Loucy (cell line): ENCODE measurements around the gene DAGLA.

ENCODE experiments used
- H2AFZ ChIP-seq: fragments of 200-600 bp; sonication (generic); 2 replicates; pipeline ENCODE4 v1.6.0; 2016; ENCODE audit warnings: antibody characterized with exemption, mild to moderate bottlenecking, low read length, moderate library complexity
- H3F3A ChIP-seq: fragments of 200-600 bp; 2 replicates; pipeline ENCODE4 v1.6.0; 2016; ENCODE audit warnings: antibody characterized with exemption, low read depth, mild to moderate bottlenecking
- H3K27me3 ChIP-seq: fragments of 200-600 bp; sonication (generic); 2 replicates; pipeline ENCODE4 v1.6.1; 2014; ENCODE audit warnings: low read length, mild to moderate bottlenecking; ENCODE audit not compliant: insufficient read depth, poor library complexity, severe bottlenecking
- H3K36me3 ChIP-seq: fragments of 200-600 bp; sonication (generic); 2 replicates; pipeline ENCODE4 v1.6.1; 2016; ENCODE audit warnings: low read length; ENCODE audit not compliant: insufficient read depth
- H3K4me1 ChIP-seq: fragments of 200-600 bp; sonication (generic); 2 replicates; pipeline ENCODE4 v1.5.1; 2014; ENCODE audit warnings: low read length, mild to moderate bottlenecking; ENCODE audit not compliant: insufficient read depth, poor library complexity, severe bottlenecking
- H3K4me2 ChIP-seq: fragments of 200-600 bp; sonication (generic); 2 replicates; pipeline ENCODE4 v1.6.0; 2014; ENCODE audit warnings: antibody characterized with exemption, low read length, low read depth, mild to moderate bottlenecking; ENCODE audit not compliant: poor library complexity, severe bottlenecking
- H3K4me3 ChIP-seq: fragments of 200-600 bp; sonication (generic); 2 replicates; pipeline ENCODE4 v1.5.1; 2014; ENCODE audit warnings: low read length, mild to moderate bottlenecking, mixed read lengths; ENCODE audit not compliant: poor library complexity, severe bottlenecking
- H3K79me2 ChIP-seq: fragments of 200-600 bp; sonication (generic); 2 replicates; pipeline ENCODE4 v1.6.1; 2014; ENCODE audit warnings: low read length; ENCODE audit not compliant: insufficient read depth
- H3K9ac ChIP-seq: fragments of 200-600 bp; sonication (generic); 2 replicates; pipeline ENCODE4 v1.6.0; 2014; ENCODE audit warnings: mild to moderate bottlenecking, low read depth, low read length, moderate library complexity; ENCODE audit not compliant: poor library complexity, severe bottlenecking
- H3K9me2 ChIP-seq: fragments of 200-600 bp; sonication (generic); replicated peaks from 2 replicates; pipeline ENCODE4 v1.6.1; 2016; ENCODE audit warnings: low read depth, low read length, mixed read lengths
- H3K9me3 ChIP-seq: fragments of 200-600 bp; sonication (generic); 2 replicates; pipeline ENCODE4 v1.6.1; 2014; ENCODE audit warnings: mild to moderate bottlenecking, antibody characterized with exemption, low read length, low read depth; ENCODE audit not compliant: insufficient read depth
- H4K20me1 ChIP-seq: fragments of 200-600 bp; sonication (generic); 2 replicates; pipeline ENCODE4 v1.6.0; 2014; ENCODE audit warnings: antibody characterized with exemption, low read length, mild to moderate bottlenecking; ENCODE audit not compliant: insufficient read depth, poor library complexity, severe bottlenecking
- CTCF ChIP-seq: fragments of 200-600 bp; sonication (generic); conservative IDR thresholded peaks from 2 replicates; pipeline ENCODE4 v1.5.1; 2014; ENCODE audit warnings: mild to moderate bottlenecking, antibody characterized with exemption, low read length
- EZH2phosphoT487 ChIP-seq: fragments of 200-600 bp; IDR thresholded peaks from 2 replicates; pipeline ENCODE4 v1.6.1; 2018; ENCODE audit warnings: antibody characterized with exemption, mild to moderate bottlenecking, moderate library complexity, borderline replicate concordance

DAGLA gene

GRCh38 chr11:61710019-61710418, 29.8 kb downstream of the DAGLA start:
- no peak overlapping the region for H3K9ac ChIP-seq
- TF ChIP-seq EZH2phosphoT487 (no peak), CTCF (no peak)

GRCh38 chr11:61711037-61711436, 30.8 kb downstream of the DAGLA start:
- no peaks in the 10 kb centered on the region for H3K9me2 ChIP-seq
- no peak overlapping the region for H3K4me3 ChIP-seq
- no peaks in the 10 kb centered on the region for H3F3A ChIP-seq
- no peaks in the 10 kb centered on the region for H4K20me1 ChIP-seq
- no peak overlapping the region for H2AFZ ChIP-seq
- no peaks in the 10 kb centered on the region for H3K79me2 ChIP-seq
- H3K9ac ChIP-seq, result no peak overlapping the region
- H3K27me3 ChIP-seq, result no peaks in the 10 kb centered on the region
- no peaks in the 10 kb centered on the region for H3K36me3 ChIP-seq
- TF ChIP-seq CTCF (no peak), EZH2phosphoT487 (no peak)
- H3K9me3 ChIP-seq, result no peaks in the 10 kb centered on the region
- no peaks in the 10 kb centered on the region for H3K4me1 ChIP-seq
- no peak overlapping the region for H3K4me2 ChIP-seq

More at GRCh38 chr11:61710019-61710418, 29.8 kb downstream of the DAGLA start:
- H3F3A ChIP-seq, result no peaks in the 10 kb centered on the region
- H3K9me2 ChIP-seq, result no peaks in the 10 kb centered on the region
- H3K4me1 ChIP-seq, result no peaks in the 10 kb centered on the region
- H4K20me1 ChIP-seq, result no peaks in the 10 kb centered on the region
- H3K79me2 ChIP-seq, result no peaks in the 10 kb centered on the region
- no peaks in the 10 kb centered on the region for H3K27me3 ChIP-seq
- H3K9me3 ChIP-seq, result no peaks in the 10 kb centered on the region
- H3K36me3 ChIP-seq, result no peaks in the 10 kb centered on the region
- H3K4me3 ChIP-seq, result no peak overlapping the region
- H2AFZ ChIP-seq, result no peak overlapping the region
- no peak overlapping the region for H3K4me2 ChIP-seq

GRCh38 chr11:61711498-61711897, 31.3 kb downstream of the DAGLA start:
- H3K79me2 ChIP-seq, result no peaks in the 10 kb centered on the region
- H3K4me1 ChIP-seq, result no peaks in the 10 kb centered on the region
- no peak for TF ChIP-seq EZH2phosphoT487
- TF ChIP-seq CTCF, result no peak
- H3K4me2 ChIP-seq, result no peak overlapping the region
- no peak overlapping the region for H2AFZ ChIP-seq
- H3K36me3 ChIP-seq, result no peaks in the 10 kb centered on the region
- no peak overlapping the region for H3K9ac ChIP-seq
- no peak overlapping the region for H3K4me3 ChIP-seq
- no peaks in the 10 kb centered on the region for H3K9me2 ChIP-seq
- no peaks in the 10 kb centered on the region for H3K27me3 ChIP-seq
- H4K20me1 ChIP-seq, result no peaks in the 10 kb centered on the region
- no peaks in the 10 kb centered on the region for H3F3A ChIP-seq
- H3K9me3 ChIP-seq, result no peaks in the 10 kb centered on the region
